Erythroblast (primary cell): ENCODE measurements around the gene AMBRA1.

ENCODE experiments used
- GATA1 ChIP-seq: IDR thresholded peaks from 2 replicates; pipeline ENCODE4 v1.6.1; 2011; ENCODE audit warnings: low read depth, mild to moderate bottlenecking, control low read depth, low read length, moderate library complexity
- POLR2A ChIP-seq: IDR thresholded peaks from 2 replicates; pipeline ENCODE4 v1.6.1; 2011; ENCODE audit warnings: mild to moderate bottlenecking, low read length

DNA sequence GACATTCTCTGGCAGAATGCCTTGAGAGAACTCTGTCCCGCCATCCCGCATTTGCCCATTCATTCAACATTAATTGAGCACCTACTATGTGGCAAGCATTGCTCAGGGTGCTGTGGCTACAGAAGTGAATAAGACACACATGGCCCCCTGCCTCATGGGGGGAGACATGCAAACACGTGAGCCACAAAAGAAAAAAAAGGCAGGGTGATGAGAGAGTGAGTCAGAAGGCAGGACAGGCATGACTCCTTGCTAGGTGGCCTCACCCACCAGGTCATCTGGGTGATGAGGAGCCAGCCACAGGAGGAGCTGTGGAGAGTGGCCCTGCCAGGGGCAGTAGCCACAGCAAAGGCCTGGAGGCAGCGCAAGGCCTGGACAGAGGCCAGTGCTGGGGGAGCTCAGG lies 207.1 kb downstream of the AMBRA1 start:
- TF ChIP-seq POLR2A (no peak), GATA1 (no peak)
